SHP77 (cell line): ENCODE data around the gene ATP2B2.
A peak's percentile ranks its signal among the peaks of the same experiment; 100 is the strongest.

Experiments used
- DNase-seq, 2 experiments: peaks; one replicate each; lab custom pipeline; 2025; lab: John Stamatoyannopoulos, UW

ATP2B2 gene

GRCh38 chr3:10510743-10511432 is 5.5 kb upstream of the ATP2B2 start:
- DNase-seq, result no peak

GRCh38 chr3:10510086-10510742 is 4.8 kb upstream of the ATP2B2 start:
- no peak for DNase-seq

- no peak for DNase-seq
These were observed 3.9 kb upstream of the ATP2B2 start for GRCh38 chr3:10509325-10509724.

GRCh38 chr3:10508619-10509260 is 3.4 kb upstream of the ATP2B2 start:
- no peak for DNase-seq

GRCh38 chr3:10508235-10508618 is 2.8 kb upstream of the ATP2B2 start:
- no peak for DNase-seq

GRCh38 chr3:10507331-10507730 is 1.9 kb upstream of the ATP2B2 start:
- DNase-seq, result no peak

GRCh38 chr3:10506696-10507095 is 1.3 kb upstream of the ATP2B2 start:
- no peak for DNase-seq

GRCh38 chr3:10505791-10506585 is 602 bp upstream of the ATP2B2 start:
- no peak for DNase-seq

GRCh38 chr3:10504171-10505049 is 976 bp downstream of the ATP2B2 start:
- no peak for DNase-seq

- DNase-seq, result no peak
These were observed 2.1 kb downstream of the ATP2B2 start for GRCh38 chr3:10503217-10503796.

GRCh38 chr3:10502185-10502880 is 3.1 kb downstream of the ATP2B2 start:
- DNase-seq, result no peak

GRCh38 chr3:10501664-10502052 is 3.7 kb downstream of the ATP2B2 start:
- no peak for DNase-seq

- no peak for DNase-seq
These were observed 4.4 kb downstream of the ATP2B2 start for GRCh38 chr3:10500717-10501663.

GRCh38 chr3:10498271-10498670 is 7.1 kb downstream of the ATP2B2 start:
- no peak for DNase-seq

- no peak for DNase-seq
These were observed 7.9 kb downstream of the ATP2B2 start for GRCh38 chr3:10497439-10497838.

GRCh38 chr3:10496121-10496863 is 9.1 kb downstream of the ATP2B2 start:
- DNase-seq, result no peak

GRCh38 chr3:10495614-10496013 is 9.8 kb downstream of the ATP2B2 start:
- DNase-seq, result no peak

GRCh38 chr3:10495003-10495402 is 10.4 kb downstream of the ATP2B2 start:
- peak; percentile 36 to 58 for DNase-seq

- DNase-seq, result no peak
These were observed 11.2 kb downstream of the ATP2B2 start for GRCh38 chr3:10494180-10494579.
